GM19240 (cell line): ENCODE results near the gene RNF38.
"Not testable (repeated sequence)": the region's sequence is repeated elsewhere in the genome, so short reads cannot be mapped to it uniquely, and the experiment has no call there.

ENCODE experiments used
- DNase-seq: peaks from one replicate; pipeline ENCODE4 v3.0.0; 2011; ENCODE audit warnings: low spot score; ENCODE audit not compliant: insufficient read length

The RNF38 gene

GRCh38 chr9:36399980-36400331 lies at the start of gene RNF38:
Gene RNF38, minus strand, starts transcription at chr9:36400269. Its CDS starts 161 bp downstream, at chr9:36400108.
- DNase-seq, result no peak

GRCh38 chr9:36448555-36448954 lies 48.5 kb upstream of the RNF38 start:
- DNase-seq, result not testable (repeated sequence)

- DNase-seq, result no peak
Observed at GRCh38 chr9:36448017-36448416, 47.9 kb upstream of the RNF38 start.

GRCh38 chr9:36446678-36447077 lies 46.6 kb upstream of the RNF38 start:
- DNase-seq, result not testable (repeated sequence)

- no peak for DNase-seq
Observed at GRCh38 chr9:36445800-36446361, 45.8 kb upstream of the RNF38 start.

GRCh38 chr9:36444203-36444602 lies 44.1 kb upstream of the RNF38 start:
- no peak for DNase-seq

GRCh38 chr9:36443581-36443980 lies 43.5 kb upstream of the RNF38 start:
- DNase-seq, result no peak

- no peak for DNase-seq
Observed at GRCh38 chr9:36442710-36443109, 42.6 kb upstream of the RNF38 start.

- no peak for DNase-seq
Observed at GRCh38 chr9:36441966-36442365, 41.9 kb upstream of the RNF38 start.

- DNase-seq, result no peak
Observed at GRCh38 chr9:36438536-36439236, 38.6 kb upstream of the RNF38 start.

- no peak for DNase-seq
Observed at GRCh38 chr9:36437790-36438189, 37.7 kb upstream of the RNF38 start.

GRCh38 chr9:36436909-36437308 lies 36.8 kb upstream of the RNF38 start:
- no peak for DNase-seq

- no peak for DNase-seq
Observed at GRCh38 chr9:36433386-36433785, 33.3 kb upstream of the RNF38 start.

GRCh38 chr9:36431078-36431477 lies 31.0 kb upstream of the RNF38 start:
- no peak for DNase-seq

GRCh38 chr9:36426945-36427344 lies 26.9 kb upstream of the RNF38 start:
- no peak for DNase-seq

- DNase-seq, result no peak
Observed at GRCh38 chr9:36426348-36426747, 26.3 kb upstream of the RNF38 start.

- DNase-seq, result no peak
Observed at GRCh38 chr9:36424289-36425055, 24.4 kb upstream of the RNF38 start.

- DNase-seq, result no peak
Observed at GRCh38 chr9:36423206-36423605, 23.1 kb upstream of the RNF38 start.

- DNase-seq, result no peak
Observed at GRCh38 chr9:36416890-36417289, 16.8 kb upstream of the RNF38 start.

- no peak for DNase-seq
Observed at GRCh38 chr9:36415822-36416525, 15.9 kb upstream of the RNF38 start.

GRCh38 chr9:36411410-36411809 lies 11.3 kb upstream of the RNF38 start:
- not testable (repeated sequence) for DNase-seq

GRCh38 chr9:36409076-36409475 lies 9.0 kb upstream of the RNF38 start:
- DNase-seq, result not testable (repeated sequence)
